OCI-LY3 (cell line): Measurements from ENCODE around the gene POLR1B.

Source experiments
- EZH2phosphoT487 ChIP-seq: fragments of 200-600 bp; shearing (Covaris generic); IDR thresholded peaks from 2 replicates; pipeline ENCODE4 v1.6.1; 2018; ENCODE audit warnings: antibody characterized with exemption, mixed run types, low read depth
- TF ChIP-seq, protein P1 (sequence below): fragments of 200-600, 300-600 bp; sonication (generic); IDR thresholded peaks from 2 replicates; pipeline ENCODE4 v1.5.1; 2014; ENCODE audit warnings: antibody characterized with exemption, low read length, low read depth

DNA sequence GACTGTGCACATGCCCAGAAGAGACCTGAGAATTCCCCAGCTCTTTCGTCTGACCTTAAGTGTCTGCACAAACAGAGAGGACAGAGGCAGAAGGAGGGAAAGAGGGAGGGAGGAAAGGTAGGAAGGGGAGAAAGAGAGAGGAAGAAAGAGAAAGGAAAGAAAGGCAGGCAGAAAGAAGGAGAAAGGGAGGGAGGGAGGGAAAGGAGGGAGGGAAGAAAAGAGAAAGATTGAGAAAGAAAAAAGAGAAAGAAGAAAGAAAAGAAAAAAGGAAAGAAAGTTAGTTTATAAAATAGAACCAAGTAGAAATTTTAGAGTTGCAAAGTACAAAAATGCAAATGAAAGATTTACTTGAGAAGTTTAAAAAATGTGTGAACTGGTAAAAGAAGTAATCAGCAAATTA lies 7.4 kb upstream of the POLR1B start:
- TF ChIP-seq, protein P1, sequence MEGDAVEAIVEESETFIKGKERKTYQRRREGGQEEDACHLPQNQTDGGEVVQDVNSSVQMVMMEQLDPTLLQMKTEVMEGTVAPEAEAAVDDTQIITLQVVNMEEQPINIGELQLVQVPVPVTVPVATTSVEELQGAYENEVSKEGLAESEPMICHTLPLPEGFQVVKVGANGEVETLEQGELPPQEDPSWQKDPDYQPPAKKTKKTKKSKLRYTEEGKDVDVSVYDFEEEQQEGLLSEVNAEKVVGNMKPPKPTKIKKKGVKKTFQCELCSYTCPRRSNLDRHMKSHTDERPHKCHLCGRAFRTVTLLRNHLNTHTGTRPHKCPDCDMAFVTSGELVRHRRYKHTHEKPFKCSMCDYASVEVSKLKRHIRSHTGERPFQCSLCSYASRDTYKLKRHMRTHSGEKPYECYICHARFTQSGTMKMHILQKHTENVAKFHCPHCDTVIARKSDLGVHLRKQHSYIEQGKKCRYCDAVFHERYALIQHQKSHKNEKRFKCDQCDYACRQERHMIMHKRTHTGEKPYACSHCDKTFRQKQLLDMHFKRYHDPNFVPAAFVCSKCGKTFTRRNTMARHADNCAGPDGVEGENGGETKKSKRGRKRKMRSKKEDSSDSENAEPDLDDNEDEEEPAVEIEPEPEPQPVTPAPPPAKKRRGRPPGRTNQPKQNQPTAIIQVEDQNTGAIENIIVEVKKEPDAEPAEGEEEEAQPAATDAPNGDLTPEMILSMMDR, result no peak
- no peak for TF ChIP-seq EZH2phosphoT487
